Osteoblast (primary cell): ENCODE data around the gene PPARGC1A. TPM values are rescaled to one million over a fixed set of nuclear protein-coding genes. Genes with fewer than 3 reads are reported as not detected.

ENCODE experiments used
- DNase-seq: peaks from one replicate; pipeline ENCODE4 v3.0.0; 2011; ENCODE audit warnings: low spot score, mixed read lengths; ENCODE audit not compliant: insufficient read length; ENCODE audit errors: missing footprints
- H2AFZ ChIP-seq: 2 replicates; pipeline ENCODE4 v1.6.0; 2011; ENCODE audit warnings: mild to moderate bottlenecking, low read length
- H3K27ac ChIP-seq: 2 replicates; pipeline ENCODE4 v1.5.1; 2011; ENCODE audit warnings: mild to moderate bottlenecking, low read depth, low read length, moderate library complexity
- H3K27me3 ChIP-seq: 2 replicates; pipeline ENCODE4 v1.6.0; 2012; ENCODE audit warnings: mild to moderate bottlenecking, control low read depth, inconsistent platforms, low read length, moderate library complexity; ENCODE audit not compliant: insufficient read depth
- H3K36me3 ChIP-seq: 2 replicates; pipeline ENCODE4 v1.5.1; 2011; ENCODE audit warnings: mild to moderate bottlenecking, low read length, control low read depth, moderate library complexity; ENCODE audit not compliant: insufficient read depth
- H3K4me1 ChIP-seq: 2 replicates; pipeline ENCODE4 v1.5.1; 2011; ENCODE audit warnings: mild to moderate bottlenecking, low read length, control low read depth, moderate library complexity; ENCODE audit not compliant: insufficient read depth
- H3K4me2 ChIP-seq: 2 replicates; pipeline ENCODE4 v1.6.0; 2011; ENCODE audit warnings: mild to moderate bottlenecking, low read length; ENCODE audit not compliant: insufficient read depth
- H3K4me3 ChIP-seq: fragments of 200-600 bp; sonication (generic); 3 replicates; pipeline ENCODE4 v1.5.1; 2012; ENCODE audit warnings: mild to moderate bottlenecking, low read length, inconsistent platforms; ENCODE audit not compliant: insufficient read depth
- H3K79me2 ChIP-seq: 2 replicates; pipeline ENCODE4 v1.6.0; 2012; ENCODE audit warnings: mild to moderate bottlenecking, low read length, control low read depth, inconsistent platforms; ENCODE audit not compliant: insufficient read depth
- H3K9me3 ChIP-seq: 2 replicates; pipeline ENCODE4 v1.5.1; 2011; ENCODE audit warnings: low read depth, low read length, control low read depth
- H4K20me1 ChIP-seq: 2 replicates; pipeline ENCODE4 v1.6.0; 2012; ENCODE audit warnings: mild to moderate bottlenecking, low read length, control low read depth; ENCODE audit not compliant: insufficient read depth
- CTCF ChIP-seq: IDR thresholded peaks from 2 replicates; pipeline ENCODE4 v1.5.1; 2011; ENCODE audit warnings: mild to moderate bottlenecking, low read depth, low read length, moderate library complexity; ENCODE audit errors: extremely low read depth
- total RNA-seq: library from RNA; depleted of rRNA; stranded (reverse); fragments of >200 nt; gene quantifications from 2 replicates; pipeline ENCODE4 v1.2.3, GENCODE V29; 2012

PPARGC1A gene
- total RNA-seq, 1 donor: 2.5 TPM

- no peak for DNase-seq
- Histone ChIP-seq H3K9me3 (no peaks in the 10 kb centered on the region), H3K36me3 (no peaks in the 10 kb centered on the region), H3K79me2 (no peaks in the 10 kb centered on the region), H2AFZ (no peak overlapping the region), H4K20me1 (no peaks in the 10 kb centered on the region), H3K27me3 (no peaks in the 10 kb centered on the region), H3K4me2 (no peak overlapping the region), H3K4me1 (no peaks in the 10 kb centered on the region), H3K27ac (no peak overlapping the region), H3K4me3 (no peak overlapping the region)
- no peak for TF ChIP-seq CTCF
These were observed 12.1 kb downstream of the PPARGC1A start for GRCh38 chr4:23877758-23878229.

GRCh38 chr4:23876418-23877089 lies 13.3 kb downstream of the PPARGC1A start:
- H3K36me3 ChIP-seq: no peaks in the 10 kb centered on the region
- no peak overlapping the region for H3K4me3 ChIP-seq
- H4K20me1 ChIP-seq: no peaks in the 10 kb centered on the region
- H2AFZ ChIP-seq: no peak overlapping the region
- H3K27me3 ChIP-seq: no peaks in the 10 kb centered on the region
- no peaks in the 10 kb centered on the region for H3K4me1 ChIP-seq
- H3K9me3 ChIP-seq: no peaks in the 10 kb centered on the region
- no peak for DNase-seq
- no peak overlapping the region for H3K27ac ChIP-seq
- H3K79me2 ChIP-seq: no peaks in the 10 kb centered on the region
- H3K4me2 ChIP-seq: no peak overlapping the region
- TF ChIP-seq CTCF: no peak

- TF ChIP-seq CTCF: no peak
- no peaks in the 10 kb centered on the region for H4K20me1 ChIP-seq
- H3K9me3 ChIP-seq: no peaks in the 10 kb centered on the region
- H3K27me3 ChIP-seq: no peaks in the 10 kb centered on the region
- no peaks in the 10 kb centered on the region for H3K36me3 ChIP-seq
- no peaks in the 10 kb centered on the region for H3K4me1 ChIP-seq
- H2AFZ ChIP-seq: no peak overlapping the region
- DNase-seq: no peak
- H3K79me2 ChIP-seq: no peaks in the 10 kb centered on the region
- no peak overlapping the region for H3K4me3 ChIP-seq
- no peak overlapping the region for H3K4me2 ChIP-seq
- no peak overlapping the region for H3K27ac ChIP-seq
These were observed 14.5 kb downstream of the PPARGC1A start for GRCh38 chr4:23875317-23875716.

GRCh38 chr4:23874536-23874901 lies 15.3 kb downstream of the PPARGC1A start:
- DNase-seq: no peak
- Histone ChIP-seq H4K20me1 (no peaks in the 10 kb centered on the region), H3K4me2 (no peak overlapping the region), H3K79me2 (no peaks in the 10 kb centered on the region), H3K9me3 (no peaks in the 10 kb centered on the region), H3K36me3 (no peaks in the 10 kb centered on the region), H3K4me3 (no peak overlapping the region), H3K4me1 (no peaks in the 10 kb centered on the region), H3K27ac (no peak overlapping the region), H2AFZ (no peak overlapping the region), H3K27me3 (no peaks in the 10 kb centered on the region)
- no peak for TF ChIP-seq CTCF
